Sigmoid colon (tissue), 4 donors: ENCODE results near the gene FOXO6.

ENCODE experiments used
- CTCF ChIP-seq, 4 experiments: fragments of 450-650 bp in 3 of 4; fragments of 200-600 bp in 1 of 4; IDR thresholded peaks; one replicate each; pipeline ENCODE4 v1.5.1; 2016 to 2019; ENCODE audit warnings: antibody characterized with exemption in 4 of 4, mild to moderate bottlenecking in 3 of 4, moderate library complexity in 2 of 4
- POLR2A ChIP-seq, 2 donors: fragments of 450-650 bp; IDR thresholded peaks; one replicate each; pipeline ENCODE4 v1.6.1; 2016; ENCODE audit warnings: antibody characterized with exemption in 2 of 2, mild to moderate bottlenecking in 2 of 2, moderate library complexity in 2 of 2
- POLR2AphosphoS5 ChIP-seq, 4 donors: sonication (generic); formaldehyde crosslinking; IDR thresholded peaks; one replicate each; pipeline ENCODE4 v1.6.1; 2017; ENCODE audit warnings: antibody characterized with exemption in 4 of 4

- TF ChIP-seq CTCF (IDR thresholded peaks at IDR 0.05) (no peak), POLR2AphosphoS5 (IDR thresholded peaks at IDR 0.05) (no peak), POLR2A (IDR thresholded peaks at IDR 0.05) (no peak)
Measured at GRCh38 chr1:41410462-41410861, 49.2 kb downstream of the FOXO6 start.
